ENCODE data around the gene TLE2. TPM values are rescaled to one million over a fixed set of nuclear protein-coding genes. Genes with fewer than 3 reads are reported as not detected.
A peak's percentile ranks its signal among the peaks of the same experiment; 100 is the strongest.

TLE2 gene
- total and polyA plus RNA-seq, 9 of the 15 experiments (the other 6 are each of a cell fraction or from before 2014, with no cell fraction given): 0.35 to 13.1 (median 6.2) TPM

GRCh38 chr19:2974342-2975041 lies 54.6 kb downstream of the TLE2 start (continued):
- TF ChIP-seq ASH1L (IDR thresholded peaks at IDR 0.05; ENCODE audit: borderline replicate concordance, low read depth, partially characterized antibody): no peak
- TF ChIP-seq ZNF407 (IDR thresholded peaks at IDR 0.05; ENCODE audit: low read depth): no peak
- no peak for TF ChIP-seq PURB (CRISPR knock-in tag; IDR thresholded peaks at IDR 0.05; ENCODE audit: low read depth)
- no peak for TF ChIP-seq ZNF121 (CRISPR knock-in tag; conservative IDR thresholded peaks at IDR 0.05)
- TF ChIP-seq RUNX1 (IDR thresholded peaks at IDR 0.05; ENCODE audit: low read depth): peak; percentile 59; the same call in 1 of the 2 replicates
- peak; percentile 51; the same call in 1 of the 2 replicates for TF ChIP-seq JUND (IDR thresholded peaks at IDR 0.05; ENCODE audit: borderline replicate concordance, low read depth, low read length)
- TF ChIP-seq JUND (tag; IDR thresholded peaks at IDR 0.05; ENCODE audit: borderline replicate concordance, low read depth, low read length): peak; percentile 12; the same call in 1 of the 3 replicates
- TF ChIP-seq ZNF584 (CRISPR knock-in tag; IDR thresholded peaks at IDR 0.05; ENCODE audit: low read depth): no peak
- TF ChIP-seq SMARCA4 (IDR thresholded peaks at IDR 0.05): peak; percentile 85
- TF ChIP-seq TRIM24 (IDR thresholded peaks at IDR 0.05): 0 out of 4 replicates have a peak, but pooled peaks of 1 of the 2 experiments have one; percentile 30
- TF ChIP-seq MXD1 (CRISPR knock-in tag; IDR thresholded peaks at IDR 0.05; ENCODE audit: borderline replicate concordance, poor library complexity, severe bottlenecking): no peak
- no peak for TF ChIP-seq RFX1 (IDR thresholded peaks at IDR 0.05)
- TF ChIP-seq HCFC1 (IDR thresholded peaks at IDR 0.05; ENCODE audit: low read depth, low read length): no peak
- TF ChIP-seq MCM7 (IDR thresholded peaks at IDR 0.05): no peak
- TF ChIP-seq ARHGAP35 (IDR thresholded peaks at IDR 0.05; ENCODE audit: partially characterized antibody): no peak
- no peak for TF ChIP-seq MIER1 (IDR thresholded peaks at IDR 0.05; ENCODE audit: low read depth)
- peak; percentile 87 for TF ChIP-seq ADNP (tag; IDR thresholded peaks at IDR 0.05)
- TF ChIP-seq ZFX (CRISPR knock-in tag; IDR thresholded peaks at IDR 0.05): no peak
- no peak; the same call in 1 of the 2 replicates for TF ChIP-seq POLR2H (tag; IDR thresholded peaks at IDR 0.05; ENCODE audit: low read depth)
- TF ChIP-seq FOSL1 (tag; conservative IDR thresholded peaks at IDR 0.05): peak; percentile 46; the same call in 1 of the 2 replicates
- no peak for TF ChIP-seq KAT7 (CRISPR knock-in tag; IDR thresholded peaks at IDR 0.05; ENCODE audit: borderline replicate concordance)
- no peak for TF ChIP-seq ZNF57 (CRISPR knock-in tag; IDR thresholded peaks at IDR 0.05)
